HG03108 (cell line): ENCODE measurements around the gene ARL6IP4.

Experiments
- ATAC-seq: cut with Tn5 transposase; IDR thresholded peaks from one replicate; pipeline ENCODE4 v1.9.1; 2021; ENCODE audit warnings: moderate library complexity; ENCODE audit not compliant: unreplicated experiment

The ARL6IP4 gene

GRCh38 chr12:122977655-122978392 lies 2.7 kb upstream of the ARL6IP4 start:
- ATAC-seq: no peak

- no peak for ATAC-seq
These were observed 1.9 kb upstream of the ARL6IP4 start for GRCh38 chr12:122978507-122978955.

- no peak for ATAC-seq
These were observed 1.2 kb upstream of the ARL6IP4 start for GRCh38 chr12:122979001-122979907.

- ATAC-seq: no peak
These were observed 636 bp upstream of the ARL6IP4 start for GRCh38 chr12:122979908-122980182.

GRCh38 chr12:122981036-122981471 lies 573 bp downstream of the ARL6IP4 start:
- ATAC-seq: peak; percentile 7

- ATAC-seq: no peak
These were observed 1.4 kb downstream of the ARL6IP4 start for GRCh38 chr12:122981587-122982476.

- no peak for ATAC-seq
These were observed 2.0 kb downstream of the ARL6IP4 start for GRCh38 chr12:122982477-122982815.

- ATAC-seq: no peak
These were observed 2.7 kb downstream of the ARL6IP4 start for GRCh38 chr12:122982963-122983788.

- ATAC-seq: no peak
These were observed 3.5 kb downstream of the ARL6IP4 start for GRCh38 chr12:122983789-122984515.

GRCh38 chr12:122984612-122985337 lies 4.3 kb downstream of the ARL6IP4 start:
- ATAC-seq: no peak

- ATAC-seq: no peak
These were observed 5.1 kb downstream of the ARL6IP4 start for GRCh38 chr12:122985338-122986257.

- no peak for ATAC-seq
These were observed 5.9 kb downstream of the ARL6IP4 start for GRCh38 chr12:122986258-122986871.

GRCh38 chr12:122987086-122987951 lies 6.8 kb downstream of the ARL6IP4 start:
- no peak for ATAC-seq

GRCh38 chr12:122988036-122988435 lies 7.6 kb downstream of the ARL6IP4 start:
- ATAC-seq: no peak

- ATAC-seq: no peak
These were observed 8.2 kb downstream of the ARL6IP4 start for GRCh38 chr12:122988612-122989212.

GRCh38 chr12:122989225-122989839 lies 8.9 kb downstream of the ARL6IP4 start:
- no peak for ATAC-seq
